Forelimb muscle (tissue), 1 donor: Measurements from ENCODE around the gene MYL12B. TPM values are rescaled to one million over a fixed set of nuclear protein-coding genes. Genes with fewer than 3 reads are reported as not detected.
"Not testable (repeated sequence)": the region's sequence is repeated elsewhere in the genome, so short reads cannot be mapped to it uniquely, and the experiment has no call there.

ENCODE experiments used
- DNase-seq: peaks from one replicate; pipeline ENCODE4 v3.0.0-alpha.2; 2013; ENCODE audit warnings: low read depth
- polyA plus RNA-seq: library from polyadenylated mRNA; unstranded; fragments of 120-200 nt; gene quantifications from one replicate; pipeline ENCODE4 v1.2.1, GENCODE V29; 2013; ENCODE audit not compliant: insufficient read length

Gene MYL12B
- polyA plus RNA-seq, 1 donor = 214 TPM

DNA sequence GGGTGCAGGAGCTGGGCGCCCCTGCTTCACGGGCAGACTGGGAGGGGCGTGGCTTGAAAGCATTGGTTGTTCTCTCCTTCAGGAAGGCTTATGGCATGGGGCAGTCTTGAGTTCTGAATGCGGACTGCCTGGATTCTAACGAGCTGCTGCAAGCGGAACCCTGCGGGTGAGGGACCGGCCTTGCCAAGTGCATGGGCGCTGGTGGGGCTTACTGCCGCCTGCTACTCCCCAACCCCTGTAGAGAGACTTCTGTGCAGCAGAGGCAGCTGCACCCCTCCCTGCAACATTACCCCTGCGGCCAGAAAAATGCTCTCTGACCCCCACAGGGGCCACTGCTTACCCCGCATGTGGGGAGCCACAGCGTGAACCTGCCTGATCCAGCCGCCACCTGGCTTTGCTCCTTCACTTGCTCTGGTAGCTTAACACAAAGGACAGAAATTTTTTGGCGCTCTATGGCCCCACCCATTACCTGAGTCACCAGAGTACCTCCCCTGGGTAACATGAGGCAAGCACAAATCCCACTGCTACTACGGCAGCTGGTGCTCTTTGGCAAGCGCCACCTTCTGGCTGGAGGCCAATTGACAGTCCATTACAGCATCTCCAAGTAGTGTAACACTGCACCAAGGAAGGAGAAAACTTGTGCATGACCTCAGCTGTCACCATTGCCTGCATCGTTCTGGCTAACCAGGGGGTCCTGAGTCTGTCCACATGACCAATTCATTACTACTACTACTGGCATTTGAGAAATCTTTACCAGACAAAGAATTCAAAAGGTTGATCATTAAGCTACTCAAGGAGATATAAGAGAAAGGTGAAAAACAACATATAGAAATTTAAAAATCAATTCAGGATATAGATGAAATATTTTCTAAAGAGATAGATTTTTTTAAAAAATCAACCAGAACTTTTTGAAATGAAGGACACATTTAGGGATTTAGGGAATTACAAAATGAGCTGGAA, 35.4 kb downstream of the MYL12B start:
- DNase-seq = no peak

GRCh38 chr18:3304832-3305231, 42.9 kb downstream of the MYL12B start:
- no peak for DNase-seq

DNA sequence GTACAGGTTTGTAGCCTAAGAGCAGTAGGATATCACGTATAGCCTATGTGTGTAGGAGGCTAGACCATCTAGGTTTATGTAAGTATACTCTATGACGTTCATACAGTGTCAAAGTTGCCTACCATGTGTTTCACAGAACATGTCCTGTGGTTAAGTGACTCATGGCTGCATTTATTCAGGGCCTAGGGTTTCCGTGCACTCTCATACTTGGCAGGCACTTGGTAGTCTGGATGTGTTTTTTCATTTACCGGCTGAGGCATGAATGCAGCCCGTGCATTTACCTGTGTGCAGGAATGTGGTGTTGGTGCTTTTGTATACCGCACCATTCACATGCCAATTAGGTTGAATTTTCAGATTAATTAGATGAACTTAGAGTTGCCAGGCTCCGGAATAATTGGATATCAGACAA, 43.4 kb downstream of the MYL12B start:
- no peak for DNase-seq

DNA sequence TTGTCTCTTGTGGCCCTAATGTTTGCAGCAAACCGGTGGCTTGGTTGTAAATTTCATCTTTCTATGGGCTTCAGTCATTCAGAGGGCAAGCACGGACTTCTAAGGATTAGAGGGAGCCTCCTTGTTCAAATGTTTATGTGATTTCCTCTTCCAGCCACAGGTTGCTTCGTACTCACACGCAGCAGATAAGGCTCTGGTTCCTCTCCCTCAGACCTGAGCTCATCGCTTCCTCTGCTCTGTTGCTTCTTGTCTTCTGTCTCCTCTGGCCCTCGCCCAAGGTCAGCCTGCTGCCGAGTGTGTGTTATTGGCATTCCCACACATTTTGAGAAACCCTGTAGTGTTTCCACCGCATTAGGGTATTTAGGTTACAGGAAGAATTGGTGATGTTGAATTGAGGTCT, 44.0 kb downstream of the MYL12B start:
- no peak for DNase-seq

GRCh38 chr18:3306391-3306790, 44.5 kb downstream of the MYL12B start:
- no peak for DNase-seq

GRCh38 chr18:3313685-3314084, 51.8 kb downstream of the MYL12B start:
- no peak for DNase-seq

DNA sequence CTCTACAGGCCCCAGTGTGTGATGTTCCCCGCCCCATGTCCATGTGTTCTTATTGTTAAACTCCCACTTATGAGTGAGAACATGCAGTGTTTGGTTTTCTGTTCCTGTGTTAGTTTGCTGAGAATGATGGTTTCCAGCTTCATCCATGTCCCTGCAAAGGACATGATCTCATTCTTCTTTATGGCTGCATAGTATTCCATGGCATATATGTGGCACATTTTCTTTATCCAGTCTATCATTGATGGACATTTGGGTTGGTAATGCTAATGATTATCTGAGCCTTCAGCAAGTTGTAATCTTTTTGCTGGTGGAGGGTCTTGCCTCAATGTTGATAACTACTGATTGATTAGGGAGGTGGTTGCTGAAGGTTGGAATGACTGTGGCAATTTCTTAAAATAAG, 53.4 kb downstream of the MYL12B start:
- DNase-seq = not testable (repeated sequence)

DNA sequence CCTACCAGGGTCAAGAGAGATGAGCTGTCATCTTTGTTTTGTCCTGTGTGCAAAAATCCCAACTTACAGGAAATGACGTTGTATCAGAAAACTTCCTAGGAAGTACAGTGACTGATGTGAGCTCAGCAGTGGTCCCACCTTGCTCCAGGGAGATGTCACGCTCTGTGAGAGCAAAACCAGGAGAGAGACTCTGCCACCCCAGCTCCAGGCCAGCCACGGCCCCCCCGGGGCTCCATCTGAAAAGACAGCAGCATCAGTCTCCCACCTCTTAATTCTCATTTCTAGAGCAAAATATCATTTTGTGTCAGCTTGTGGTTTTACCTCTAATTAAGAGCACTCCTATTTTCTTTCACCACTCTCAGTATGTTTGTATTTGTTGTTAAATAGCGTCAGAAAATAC, 57.5 kb downstream of the MYL12B start:
- no peak for DNase-seq

GRCh38 chr18:3319894-3320454, 58.0 kb downstream of the MYL12B start:
- no peak for DNase-seq

- DNase-seq = no peak
Observed at GRCh38 chr18:3321133-3321812, 59.3 kb downstream of the MYL12B start.

GRCh38 chr18:3323900-3324299, 62.0 kb downstream of the MYL12B start:
- DNase-seq = no peak

Other genes with a start within 250 kb of the MYL12B start
- gene LPIN2, start 249.0 kb upstream of the MYL12B start, polyA plus RNA-seq = 10.3 TPM
- gene MYOM1, start 42.2 kb upstream of the MYL12B start, polyA plus RNA-seq = 731 TPM
- gene MYL12A, start 14.3 kb upstream of the MYL12B start, polyA plus RNA-seq = 559 TPM
- gene TGIF1, start 188.0 kb downstream of the MYL12B start, polyA plus RNA-seq = 37.1 TPM